Thyroid gland (tissue), 4 donors: Measurements from ENCODE around the gene CACNG6.

Experiments
- CTCF ChIP-seq, 6 experiments: fragments of 200-600 bp in 3 of 6; fragments of 450-650 bp in 3 of 6; sonication (generic) in 3 of 6; IDR thresholded peaks; one replicate each; pipeline ENCODE4 v1.5.1; 2016 to 2019; ENCODE audit warnings: antibody characterized with exemption in 6 of 6, mild to moderate bottlenecking in 2 of 6, inconsistent platforms in 1 of 6, moderate library complexity in 1 of 6
- POLR2A ChIP-seq, 2 donors: fragments of 450-650 bp; IDR thresholded peaks; one replicate each; pipeline ENCODE4 v1.6.1; 2017; ENCODE audit warnings: antibody characterized with exemption in 2 of 2, mild to moderate bottlenecking in 2 of 2, moderate library complexity in 1 of 2

GRCh38 chr19:54023191-54023590 lies 31.8 kb downstream of the CACNG6 start:
- no peak for TF ChIP-seq CTCF (IDR thresholded peaks at IDR 0.05)
- no peak for TF ChIP-seq POLR2A (IDR thresholded peaks at IDR 0.05)
